ENCODE measurements around the gene CSNK1G1.
"Not testable (repeated sequence)": the region's sequence is repeated elsewhere in the genome, so short reads cannot be mapped to it uniquely, and the experiment has no call there.

CSNK1G1 gene

GRCh38 chr15:64349375-64349774, 6.6 kb downstream of the CSNK1G1 start:
- no peak for DNase-seq (ENCODE audit: low read depth)

DNA sequence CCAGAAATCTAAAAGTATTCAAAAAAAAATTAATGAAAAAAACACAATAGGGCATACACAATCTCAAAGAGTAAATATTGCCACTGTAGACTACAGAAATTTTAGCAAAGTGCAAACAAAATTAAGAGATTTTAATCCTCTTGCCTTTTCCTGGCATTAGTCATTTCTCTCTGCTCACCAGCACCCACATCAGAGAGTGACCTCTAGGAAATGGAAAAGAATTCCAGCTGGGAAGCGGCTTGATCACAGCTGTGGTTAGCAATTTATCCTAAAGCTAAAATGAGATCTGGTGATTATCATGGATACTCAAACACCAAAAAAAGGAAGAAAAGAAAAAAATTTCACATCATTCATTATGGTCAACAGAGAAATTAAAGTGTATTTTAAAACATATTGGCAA, 7.5 kb downstream of the CSNK1G1 start:
- no peak for DNase-seq (ENCODE audit: low read depth)

GRCh38 chr15:64346242-64346641, 9.7 kb downstream of the CSNK1G1 start:
- DNase-seq (ENCODE audit: low read depth), result not testable (repeated sequence)

DNA sequence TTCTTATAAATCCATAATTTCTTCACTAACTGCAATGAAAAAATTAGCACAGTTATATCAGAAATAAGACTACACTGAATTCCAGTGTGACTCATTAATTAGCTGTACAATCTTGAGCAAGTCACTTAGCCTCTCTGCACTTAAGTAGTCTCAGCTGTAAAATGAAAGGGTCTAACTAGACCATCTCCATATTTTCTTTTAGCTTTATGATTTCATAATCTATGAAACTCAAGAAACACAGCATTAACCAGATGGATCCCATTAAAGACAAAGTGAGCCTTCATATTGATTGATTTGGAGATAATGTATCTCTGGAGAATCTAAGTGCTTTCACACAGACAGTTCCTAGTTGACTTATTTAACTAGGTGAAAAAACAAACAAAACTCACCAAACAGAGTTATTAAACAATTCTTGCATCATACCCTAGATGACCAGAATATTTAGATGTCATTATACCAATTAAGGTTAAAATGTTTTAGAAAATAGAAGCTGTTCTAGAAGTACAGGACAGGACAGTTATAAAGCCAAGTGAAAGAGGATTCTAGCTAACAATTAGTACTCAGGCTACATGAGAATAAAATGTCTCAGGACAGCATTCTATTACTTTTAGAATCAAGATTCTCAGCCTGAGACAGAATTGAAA, 11.2 kb downstream of the CSNK1G1 start:
- peak; percentile 3 for DNase-seq (ENCODE audit: low read depth)

GRCh38 chr15:64343841-64344240, 12.1 kb downstream of the CSNK1G1 start:
- DNase-seq (ENCODE audit: low read depth), result no peak

DNA sequence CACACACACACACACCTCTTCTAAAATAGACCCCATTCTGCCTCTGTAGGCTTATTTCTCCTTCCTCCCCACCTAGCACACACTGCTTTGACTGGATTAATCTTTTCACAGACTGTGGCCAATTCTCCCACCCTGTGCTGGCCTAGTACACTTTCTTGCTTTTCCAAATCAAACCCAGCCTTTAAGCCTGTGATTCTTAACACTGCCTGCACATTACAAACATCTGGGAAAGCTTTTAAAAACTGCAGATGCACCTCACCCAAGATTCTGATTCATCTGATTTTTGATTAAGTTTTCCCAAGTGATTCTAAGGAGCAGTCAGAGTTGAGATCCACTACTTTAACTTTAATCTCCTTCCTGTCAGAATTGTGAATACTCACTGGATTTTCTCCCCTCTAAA, 12.8 kb downstream of the CSNK1G1 start:
- no peak for DNase-seq (ENCODE audit: low read depth)

GRCh38 chr15:64341961-64342360, 14.0 kb downstream of the CSNK1G1 start:
- DNase-seq (ENCODE audit: low read depth), result no peak

DNA sequence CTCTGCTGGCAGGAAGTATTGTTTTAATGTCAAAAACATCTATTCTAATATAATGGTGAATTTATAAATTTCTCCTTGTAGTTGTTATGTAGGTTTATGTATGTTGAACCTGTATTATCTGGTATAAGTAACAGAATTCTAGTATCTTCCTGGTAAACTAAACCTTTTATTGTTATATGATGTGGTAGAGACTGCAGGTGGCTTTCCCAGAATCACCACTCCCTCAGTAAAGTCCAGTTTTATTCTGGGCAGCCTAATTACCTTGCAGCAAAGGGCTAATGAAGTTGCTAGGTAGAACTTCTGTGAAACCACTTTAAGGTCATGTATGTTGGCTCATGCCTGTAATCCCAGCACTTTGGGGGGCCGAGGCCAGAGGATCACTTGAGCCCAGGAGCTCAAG, 15.6 kb downstream of the CSNK1G1 start:
- no peak for DNase-seq (ENCODE audit: low read depth)

DNA sequence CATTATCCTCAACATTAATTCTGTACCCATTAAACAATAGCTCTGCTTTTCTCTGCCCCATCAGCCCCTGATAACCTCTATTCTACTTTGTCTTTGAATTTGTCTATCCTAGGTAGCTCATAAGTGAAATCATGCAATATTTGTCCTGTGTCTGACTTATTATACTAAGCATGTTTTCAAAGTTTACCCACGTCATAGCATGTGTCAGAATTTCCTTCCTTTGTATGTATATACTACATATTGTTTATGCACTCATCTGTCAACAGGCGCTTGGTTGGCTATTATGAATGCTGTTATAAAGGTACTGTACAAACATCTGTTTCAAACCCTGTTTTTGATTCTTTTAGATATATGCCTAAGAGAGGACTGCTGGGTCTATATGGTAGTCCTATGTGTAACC, 18.2 kb downstream of the CSNK1G1 start:
- DNase-seq (ENCODE audit: low read depth), result no peak

DNA sequence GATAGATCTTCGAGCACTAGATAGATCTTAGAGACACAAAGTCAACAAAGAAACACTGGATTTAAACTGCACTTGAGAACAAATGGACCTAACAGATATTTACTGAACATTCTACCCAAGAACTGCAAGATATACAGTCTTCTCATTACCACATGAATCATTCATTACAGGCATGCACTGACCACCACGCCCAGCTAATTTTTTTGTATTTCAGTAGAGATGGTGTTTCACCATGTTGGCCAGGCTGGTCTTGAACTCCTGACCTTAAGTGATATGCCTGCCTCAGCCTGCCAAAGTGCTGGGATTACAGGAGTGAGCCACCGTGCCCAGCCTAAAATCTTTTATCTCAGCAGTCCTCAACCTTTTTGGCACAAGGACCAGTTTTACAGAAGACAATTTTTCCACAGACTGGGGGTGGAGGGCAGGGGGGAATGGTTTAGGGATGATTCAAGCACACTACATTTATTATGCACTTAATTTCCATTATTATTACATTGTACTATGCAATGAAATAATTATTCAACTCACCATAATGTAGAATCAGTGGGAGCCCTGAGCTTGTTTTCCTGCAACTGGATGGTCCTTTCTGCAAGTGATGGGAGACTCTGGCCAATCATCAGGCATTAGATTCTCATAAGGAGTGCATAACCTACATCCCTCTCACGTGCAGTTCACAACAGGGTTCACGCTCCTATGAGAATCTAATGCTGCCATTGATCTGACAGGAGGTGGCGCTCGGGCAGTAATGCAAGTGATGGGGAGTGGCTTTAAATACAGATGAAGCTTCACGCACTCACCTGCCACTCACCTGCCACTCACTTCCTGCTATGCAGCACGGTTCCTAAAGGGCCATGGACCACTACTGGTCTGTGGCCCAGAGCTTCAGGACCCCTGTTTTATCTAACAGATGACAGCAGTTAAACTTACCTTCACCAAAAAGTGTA, 21.7 kb downstream of the CSNK1G1 start:
- no peak for DNase-seq (ENCODE audit: low read depth)

DNA sequence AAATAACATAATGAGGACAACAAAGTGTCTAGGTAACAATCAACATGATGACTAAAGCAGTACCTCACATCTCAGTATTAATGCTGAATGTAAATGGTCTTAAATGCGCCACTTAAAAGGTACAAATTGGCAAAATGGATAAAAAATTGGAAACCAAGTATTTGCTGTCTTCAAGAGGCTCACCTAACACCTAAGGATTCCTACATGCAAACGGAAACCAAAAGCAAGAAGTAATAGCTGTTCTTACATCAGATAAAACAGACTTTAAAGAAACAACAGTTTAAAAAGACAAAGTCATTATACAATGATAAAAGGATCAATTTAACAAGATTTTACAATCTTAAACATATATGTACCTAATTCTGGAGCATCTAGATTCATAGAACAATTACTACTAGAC, 22.5 kb downstream of the CSNK1G1 start:
- DNase-seq (ENCODE audit: low read depth), result no peak

DNA sequence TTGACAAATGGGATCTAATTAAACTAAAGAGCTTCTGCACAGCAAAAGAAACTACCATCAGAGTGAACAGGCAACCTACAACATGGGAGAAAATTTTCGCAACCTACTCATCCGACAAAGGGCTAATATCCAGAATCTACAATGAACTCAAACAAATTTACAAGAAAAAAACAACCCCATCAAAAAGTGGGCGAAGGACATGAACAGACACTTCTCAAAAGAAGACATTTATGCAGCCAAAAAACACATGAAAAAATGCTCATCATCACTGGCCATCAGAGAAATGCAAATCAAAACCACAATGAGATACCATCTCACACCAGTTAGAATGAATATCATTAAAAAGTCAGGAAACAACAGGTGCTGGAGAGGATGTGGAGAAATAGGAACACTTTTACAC, 24.3 kb downstream of the CSNK1G1 start:
- not testable (repeated sequence) for DNase-seq (ENCODE audit: low read depth)

DNA sequence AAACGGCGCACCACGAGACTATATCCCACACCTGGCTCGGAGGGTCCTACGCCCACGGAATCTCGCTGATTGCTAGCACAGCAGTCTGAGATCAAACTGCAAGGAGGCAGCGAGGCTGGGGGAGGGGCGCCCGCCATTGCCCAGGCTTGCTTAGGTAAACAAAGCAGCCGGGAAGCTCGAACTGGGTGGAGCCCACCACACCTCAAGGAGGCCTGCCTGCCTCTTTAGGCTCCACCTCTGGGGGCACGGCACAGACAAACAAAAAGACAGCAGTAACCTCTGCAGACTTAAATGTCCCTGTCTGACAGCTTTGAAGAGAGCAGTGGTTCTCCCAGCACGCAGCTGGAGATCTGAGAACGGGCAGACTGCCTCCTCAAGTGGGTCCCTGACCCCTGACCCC, 29.0 kb downstream of the CSNK1G1 start:
- DNase-seq (ENCODE audit: low read depth), result not testable (repeated sequence)

- DNase-seq (ENCODE audit: low read depth), result not testable (repeated sequence)
Observed at GRCh38 chr15:64326458-64326857, 29.5 kb downstream of the CSNK1G1 start.

GRCh38 chr15:64324165-64324877, 31.7 kb downstream of the CSNK1G1 start:
- no peak for DNase-seq (ENCODE audit: low read depth)

DNA sequence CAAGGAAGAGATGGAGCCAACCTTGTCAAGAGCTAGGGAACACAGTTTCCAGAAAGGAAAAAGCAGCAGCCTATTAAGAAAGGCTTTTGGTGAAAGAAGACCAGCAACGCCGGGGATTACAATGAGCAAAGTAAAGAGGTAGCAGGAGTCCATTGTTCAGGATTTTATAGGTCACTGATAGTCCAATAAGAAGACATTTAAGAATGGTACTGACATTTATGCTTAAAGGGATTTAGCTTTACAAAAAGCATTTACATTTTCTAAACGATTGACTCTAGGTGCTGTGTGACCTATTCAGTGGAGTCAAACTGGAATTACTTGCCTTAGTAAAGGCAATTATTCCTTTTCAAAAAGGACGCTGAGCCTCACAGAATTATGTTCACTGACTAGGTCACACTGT, 40.8 kb downstream of the CSNK1G1 start:
- no peak for DNase-seq (ENCODE audit: low read depth)

GRCh38 chr15:64314456-64314855, 41.5 kb downstream of the CSNK1G1 start:
- DNase-seq (ENCODE audit: low read depth), result no peak

DNA sequence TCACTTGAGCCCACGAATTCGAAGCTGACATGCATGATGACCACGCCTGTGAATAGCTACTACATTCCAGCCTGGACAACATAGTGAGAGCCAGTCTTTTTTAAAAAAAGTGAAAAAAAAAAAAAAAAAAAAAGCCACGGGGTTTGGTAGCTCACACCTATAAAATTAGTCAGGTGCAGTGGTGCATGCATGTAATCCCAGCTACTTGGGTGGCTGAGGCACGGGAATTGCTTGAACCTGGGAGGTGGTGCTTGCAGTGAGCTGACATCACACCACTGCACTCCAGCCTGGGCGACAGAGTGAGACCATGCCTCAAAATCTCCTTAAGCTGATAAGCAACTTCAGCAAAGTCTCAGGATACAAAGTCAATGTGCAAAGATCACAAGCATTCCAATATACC, 44.4 kb downstream of the CSNK1G1 start:
- DNase-seq (ENCODE audit: low read depth), result no peak

- no peak for DNase-seq (ENCODE audit: low read depth)
Observed at GRCh38 chr15:64310036-64310435, 45.9 kb downstream of the CSNK1G1 start.

- DNase-seq (ENCODE audit: low read depth), result no peak
Observed at GRCh38 chr15:64305261-64305660, 50.7 kb downstream of the CSNK1G1 start.

GRCh38 chr15:64289550-64289949, 66.4 kb downstream of the CSNK1G1 start:
- no peak for DNase-seq (ENCODE audit: low read depth)

- no peak for DNase-seq (ENCODE audit: low read depth)
Observed at GRCh38 chr15:64288999-64289398, 67.0 kb downstream of the CSNK1G1 start.

- no peak for DNase-seq (ENCODE audit: low read depth)
Observed at GRCh38 chr15:64288577-64288976, 67.4 kb downstream of the CSNK1G1 start.
